Fibroblast of lung (primary cell): ENCODE results near the gene CDH12. TPM values are rescaled to one million over a fixed set of nuclear protein-coding genes. Genes with fewer than 3 reads are reported as not detected.

Experiments used
- DNase-seq, 2 donors: peaks; one replicate each; pipeline versions ENCODE4 v3.0.0 to v3.0.0-alpha.2; 2010; ENCODE audit warnings: low read depth in 2 of 2
- H2AFZ ChIP-seq: 2 replicates; pipeline ENCODE4 v1.5.1; 2012; ENCODE audit warnings: low read length, control low read depth, inconsistent platforms
- H3K27ac ChIP-seq: 2 replicates; pipeline ENCODE4 v1.5.1; 2011; ENCODE audit warnings: low read length, control low read depth; ENCODE audit not compliant: insufficient read depth
- H3K27me3 ChIP-seq: 2 replicates; pipeline ENCODE4 v1.5.1; 2011; ENCODE audit warnings: mild to moderate bottlenecking, low read length; ENCODE audit not compliant: control insufficient read depth, insufficient read depth
- H3K36me3 ChIP-seq: 2 replicates; pipeline ENCODE4 v1.5.1; 2011; ENCODE audit warnings: low read length; ENCODE audit not compliant: control insufficient read depth, insufficient read depth
- H3K4me1 ChIP-seq: 2 replicates; pipeline ENCODE4 v1.5.1; 2011; ENCODE audit warnings: low read length; ENCODE audit not compliant: control insufficient read depth, insufficient read depth; ENCODE audit errors: extremely low read depth
- H3K4me2 ChIP-seq: 2 replicates; pipeline ENCODE4 v1.5.1; 2011; ENCODE audit warnings: low read length, control low read depth; ENCODE audit not compliant: insufficient read depth; ENCODE audit errors: extremely low read depth
- H3K4me3 ChIP-seq, 4 experiments: fragments of 200-600 bp in 1 of 4; sonication (generic) in 1 of 4; replicated peaks in 1 of 4; 2 replicates each; pipeline ENCODE4 v1.5.1; 2011 to 2016; ENCODE audit warnings: low read length in 4 of 4, low read depth in 3 of 4, mild to moderate bottlenecking in 3 of 4, control low read depth in 2 of 4, inconsistent platforms in 1 of 4, mixed read lengths in 1 of 4; ENCODE audit not compliant: insufficient read depth in 1 of 4; ENCODE audit errors: control extremely low read depth in 1 of 4
- H3K79me2 ChIP-seq: 2 replicates; pipeline ENCODE4 v1.5.1; 2012; ENCODE audit warnings: mild to moderate bottlenecking, low read length, inconsistent platforms; ENCODE audit not compliant: control insufficient read depth, insufficient read depth
- H3K9ac ChIP-seq: 2 replicates; pipeline ENCODE4 v1.5.1; 2011; ENCODE audit warnings: mild to moderate bottlenecking, low read length, control low read depth; ENCODE audit not compliant: insufficient read depth
- H3K9me3 ChIP-seq: 2 replicates; pipeline ENCODE4 v1.5.1; 2012; ENCODE audit warnings: low read depth, low read length; ENCODE audit not compliant: control insufficient read depth, insufficient read depth
- H4K20me1 ChIP-seq: 2 replicates; pipeline ENCODE4 v1.5.1; 2011; ENCODE audit warnings: low read length; ENCODE audit not compliant: control insufficient read depth, insufficient read depth; ENCODE audit errors: extremely low read depth
- CTCF ChIP-seq, 2 donors: IDR thresholded peaks in 1 of 2; conservative IDR thresholded peaks in 1 of 2; 1 replicate in 1 of 2; 2 replicates in 1 of 2; pipeline ENCODE4 v1.5.1; 2011 to 2012; ENCODE audit warnings: low read length in 2 of 2, control low read depth in 1 of 2, inconsistent platforms in 1 of 2, low read depth in 1 of 2, mild to moderate bottlenecking in 1 of 2
- EZH2 ChIP-seq: IDR thresholded peaks from 2 replicates; pipeline ENCODE4 v1.5.1; 2012; ENCODE audit warnings: low read length, control low read depth, mild to moderate bottlenecking; ENCODE audit errors: missing control alignments
- polyA plus RNA-seq, 2 donors: library from polyadenylated mRNA; depleted of rRNA in 1 of 2; stranded (reverse) in 1 of 2; unstranded in 1 of 2; fragments of >200 nt; gene quantifications; 2 replicates each; pipeline ENCODE4 v1.2.1, GENCODE V29; 2011 to 2012; ENCODE audit warnings: missing spikeins in 1 of 2
- total RNA-seq: library from RNA; depleted of rRNA; stranded (reverse); fragments of >200 nt; gene quantifications from 2 replicates; pipeline ENCODE4 v1.2.1, GENCODE V29; 2014

The CDH12 gene
- total and polyA plus RNA-seq, 2 donors (not counting 1 experiment from before 2014, with no cell fraction given), result 0.02 TPM; not detected in 1

GRCh38 chr5:21806271-21806670 lies 1046.9 kb downstream of the CDH12 start:
- Histone ChIP-seq H3K27ac (no peak overlapping the region), H3K27me3 (no peaks in the 10 kb centered on the region), H3K4me2 (no peak overlapping the region), H2AFZ (no peak overlapping the region), H3K4me1 (no peaks in the 10 kb centered on the region), H3K36me3 (no peaks in the 10 kb centered on the region), H3K4me3 (no peak overlapping the region), H3K9ac (no peak overlapping the region), H4K20me1 (no peaks in the 10 kb centered on the region), H3K9me3 (no peaks in the 10 kb centered on the region), H3K79me2 (no peaks in the 10 kb centered on the region)
- no peak for TF ChIP-seq EZH2
- TF ChIP-seq CTCF (conservative IDR thresholded peaks at IDR 0.05 in 1 of 2, IDR thresholded peaks at IDR 0.05 in 1 of 2; ENCODE audit: low read depth in 1 of 2, low read length in 2 of 2), result no peak
- no peak for DNase-seq

GRCh38 chr5:21802869-21803490 lies 1050.2 kb downstream of the CDH12 start:
- H3K27ac ChIP-seq, result no peak overlapping the region
- H3K27me3 ChIP-seq, result no peaks in the 10 kb centered on the region
- H3K36me3 ChIP-seq, result no peaks in the 10 kb centered on the region
- H3K4me1 ChIP-seq, result no peaks in the 10 kb centered on the region
- TF ChIP-seq CTCF (conservative IDR thresholded peaks at IDR 0.05 in 1 of 2, IDR thresholded peaks at IDR 0.05 in 1 of 2; ENCODE audit: low read depth in 1 of 2, low read length in 2 of 2) (peak; percentile 44 to 59), EZH2 (no peak)
- no peaks in the 10 kb centered on the region for H3K79me2 ChIP-seq
- H3K9ac ChIP-seq, result no peak overlapping the region
- no peaks in the 10 kb centered on the region for H3K9me3 ChIP-seq
- peak; percentile 29 to 66 for DNase-seq
- H3K4me3 ChIP-seq, result no peak overlapping the region
- H2AFZ ChIP-seq, result no peak overlapping the region
- no peak overlapping the region for H3K4me2 ChIP-seq
- H4K20me1 ChIP-seq, result no peaks in the 10 kb centered on the region

GRCh38 chr5:21802100-21802499 lies 1051.0 kb downstream of the CDH12 start:
- Histone ChIP-seq H2AFZ (no peak overlapping the region), H3K4me2 (no peak overlapping the region), H3K9ac (no peak overlapping the region), H3K79me2 (no peaks in the 10 kb centered on the region), H3K27ac (no peak overlapping the region), H3K36me3 (no peaks in the 10 kb centered on the region), H3K4me1 (no peaks in the 10 kb centered on the region), H3K27me3 (no peaks in the 10 kb centered on the region), H4K20me1 (no peaks in the 10 kb centered on the region), H3K9me3 (no peaks in the 10 kb centered on the region), H3K4me3 (no peak overlapping the region)
- DNase-seq, result no peak
- TF ChIP-seq CTCF (conservative IDR thresholded peaks at IDR 0.05 in 1 of 2, IDR thresholded peaks at IDR 0.05 in 1 of 2; ENCODE audit: low read depth in 1 of 2, low read length in 2 of 2), result no peak
- no peak for TF ChIP-seq EZH2
